GM12801 (cell line): Measurements from ENCODE around the gene EFHC2.

ENCODE experiments used
- CTCF ChIP-seq: IDR thresholded peaks from one replicate; pipeline ENCODE4 v1.5.1; 2011; ENCODE audit warnings: control low read depth; ENCODE audit not compliant: insufficient read length; ENCODE audit errors: extremely low read depth

Gene EFHC2

GRCh38 chrX:44203791-44204190 lies 139.7 kb downstream of the EFHC2 start:
- TF ChIP-seq CTCF: no peak

GRCh38 chrX:44202596-44202995 lies 140.9 kb downstream of the EFHC2 start:
- no peak for TF ChIP-seq CTCF

DNA sequence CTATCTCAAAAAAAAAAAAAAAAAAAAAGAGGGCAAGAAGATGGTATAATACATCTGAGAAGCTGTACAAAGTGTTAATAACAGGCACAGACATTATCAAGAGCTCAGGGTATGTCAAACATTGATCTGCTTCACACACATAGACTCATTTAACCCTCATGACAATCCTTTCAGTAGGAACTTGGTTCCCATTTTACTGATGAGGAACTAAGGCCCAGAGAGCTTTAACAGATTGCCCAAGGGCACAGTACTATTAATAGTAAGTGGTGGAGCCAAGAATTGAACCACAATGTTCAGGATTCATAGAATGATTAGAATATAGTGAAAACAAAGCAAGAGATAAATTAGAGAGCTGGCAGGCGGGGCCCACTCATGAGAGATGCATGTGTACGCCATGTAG lies 154.4 kb downstream of the EFHC2 start:
- no peak for TF ChIP-seq CTCF

DNA sequence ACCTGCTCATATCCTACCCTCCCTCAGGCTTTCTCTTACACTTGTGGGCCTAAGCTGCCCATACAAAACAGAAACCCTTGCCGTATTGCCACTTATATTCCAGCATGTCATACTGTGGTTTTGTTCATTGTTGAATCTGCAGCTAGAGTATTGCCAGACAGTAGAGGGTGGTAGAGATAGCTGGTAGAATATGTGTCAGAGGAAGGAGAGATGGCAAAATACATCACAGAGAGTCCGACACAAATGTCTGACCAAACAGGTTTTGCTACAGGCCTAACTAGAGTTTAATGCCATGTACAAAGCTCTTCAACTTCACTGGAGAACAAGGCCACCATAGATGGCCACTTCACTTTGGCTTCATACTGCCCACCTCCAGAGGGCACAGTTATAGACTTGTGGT lies 160.1 kb downstream of the EFHC2 start:
- no peak for TF ChIP-seq CTCF

DNA sequence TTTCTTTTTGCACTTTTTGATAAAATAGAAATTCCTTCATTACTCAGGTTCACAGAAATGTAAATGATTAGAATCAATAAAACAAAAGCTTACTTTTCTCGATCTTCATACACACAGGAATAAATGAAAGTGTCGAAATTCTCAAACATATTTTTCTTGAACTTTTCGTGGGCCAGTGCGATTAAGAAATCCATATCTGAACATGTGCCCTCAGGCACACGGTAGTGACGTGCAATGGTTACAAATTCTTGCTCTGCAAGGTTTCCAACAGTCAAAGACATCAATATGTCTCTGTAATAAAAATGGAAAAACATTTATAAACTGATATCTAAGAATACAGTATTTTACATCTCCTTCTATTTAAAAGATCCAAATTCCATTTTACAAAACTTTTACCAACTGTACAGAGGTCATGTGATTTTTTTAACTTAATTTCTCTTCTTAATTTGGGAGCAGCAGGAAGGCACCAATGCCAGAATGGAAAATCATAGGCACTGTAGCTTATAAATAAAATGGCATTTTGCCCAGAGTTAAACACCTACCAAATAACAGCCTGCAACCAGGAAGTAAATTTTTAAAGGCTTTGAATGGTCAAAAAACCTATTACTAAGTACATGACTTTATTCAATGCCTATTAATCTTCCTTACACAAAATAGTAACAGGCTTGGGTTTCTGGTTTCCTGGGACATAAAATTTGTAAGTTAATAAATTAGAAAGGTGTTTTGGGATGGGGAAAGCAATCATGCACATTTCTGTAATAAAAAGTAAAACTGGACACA lies 165.0 kb downstream of the EFHC2 start:
- TF ChIP-seq CTCF: no peak

- TF ChIP-seq CTCF: no peak
Measured at GRCh38 chrX:44175455-44175854, 168.0 kb downstream of the EFHC2 start.

- no peak for TF ChIP-seq CTCF
Measured at GRCh38 chrX:44174061-44174460, 169.4 kb downstream of the EFHC2 start.

GRCh38 chrX:44173219-44173618 lies 170.3 kb downstream of the EFHC2 start:
- TF ChIP-seq CTCF: no peak
